ENCODE data around the gene VRK3.

DNA sequence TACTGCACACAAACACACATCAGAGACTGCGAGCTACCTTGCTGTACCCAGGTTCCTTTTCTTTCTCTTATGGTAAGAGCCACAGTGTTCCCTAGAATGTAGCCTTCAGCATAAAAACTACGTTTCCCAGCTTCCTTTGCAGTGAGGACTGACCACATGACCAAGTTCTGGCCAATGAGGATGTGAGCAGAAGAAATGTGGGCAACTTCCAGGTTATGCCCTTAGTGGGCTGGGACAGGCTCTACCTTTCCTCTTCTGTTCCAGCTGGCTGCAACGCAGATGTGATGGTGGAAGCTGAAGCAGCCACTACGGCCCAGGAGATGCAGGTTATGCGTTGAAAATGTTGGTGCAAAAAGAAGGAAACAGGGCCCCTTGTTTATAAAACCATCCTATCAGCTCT lies 27.5 kb downstream of the VRK3 start:
- TF ChIP-seq, protein P1, sequence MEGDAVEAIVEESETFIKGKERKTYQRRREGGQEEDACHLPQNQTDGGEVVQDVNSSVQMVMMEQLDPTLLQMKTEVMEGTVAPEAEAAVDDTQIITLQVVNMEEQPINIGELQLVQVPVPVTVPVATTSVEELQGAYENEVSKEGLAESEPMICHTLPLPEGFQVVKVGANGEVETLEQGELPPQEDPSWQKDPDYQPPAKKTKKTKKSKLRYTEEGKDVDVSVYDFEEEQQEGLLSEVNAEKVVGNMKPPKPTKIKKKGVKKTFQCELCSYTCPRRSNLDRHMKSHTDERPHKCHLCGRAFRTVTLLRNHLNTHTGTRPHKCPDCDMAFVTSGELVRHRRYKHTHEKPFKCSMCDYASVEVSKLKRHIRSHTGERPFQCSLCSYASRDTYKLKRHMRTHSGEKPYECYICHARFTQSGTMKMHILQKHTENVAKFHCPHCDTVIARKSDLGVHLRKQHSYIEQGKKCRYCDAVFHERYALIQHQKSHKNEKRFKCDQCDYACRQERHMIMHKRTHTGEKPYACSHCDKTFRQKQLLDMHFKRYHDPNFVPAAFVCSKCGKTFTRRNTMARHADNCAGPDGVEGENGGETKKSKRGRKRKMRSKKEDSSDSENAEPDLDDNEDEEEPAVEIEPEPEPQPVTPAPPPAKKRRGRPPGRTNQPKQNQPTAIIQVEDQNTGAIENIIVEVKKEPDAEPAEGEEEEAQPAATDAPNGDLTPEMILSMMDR (IDR thresholded peaks at IDR 0.05): no peak
- TF ChIP-seq EZH2 (IDR thresholded peaks at IDR 0.05; ENCODE audit: borderline replicate concordance, insufficient read depth, low read depth, low read length, poor library complexity, severe bottlenecking): no peak
